ENCODE measurements around the gene SMURF2. TPM values are rescaled to one million over a fixed set of nuclear protein-coding genes. Genes with fewer than 3 reads are reported as not detected.

SMURF2 gene
- total and polyA plus RNA-seq, 10 of the 15 experiments (the other 5 are each of a cell fraction or from before 2014, with no cell fraction given): 2.8 to 13.4 (median 7.5) TPM

DNA sequence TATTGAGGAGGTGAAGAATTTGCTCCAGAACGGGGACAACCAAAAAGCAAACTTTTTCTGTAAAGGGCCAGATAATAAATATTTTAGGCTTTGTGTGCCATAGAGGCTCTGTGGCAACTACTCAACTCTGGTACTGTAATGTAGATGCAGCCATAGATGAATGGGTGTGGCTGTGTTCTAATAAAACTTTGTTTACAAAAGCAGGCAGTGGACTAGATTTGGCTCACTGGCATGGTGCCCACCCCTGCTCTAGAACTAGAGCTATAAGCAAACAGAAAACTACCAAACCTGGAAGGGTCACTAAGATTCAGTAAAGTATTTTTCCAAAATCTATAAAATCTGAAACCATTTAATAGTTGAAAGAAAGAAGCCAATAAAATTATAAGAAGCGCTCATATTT lies 24.6 kb upstream of the SMURF2 start:
- RAD21 ChIA-PET (ENCODE audit: unreplicated experiment): interaction anchor here (1.1 kb wide), 1 partner anchor 268 kb away, joined by 3 read pairs; no protein-coding TSS in a partner anchor
- Histone ChIP-seq H3K4me1 (ENCODE audit: control insufficient read depth, insufficient read depth, low read length) (no peaks in the 10 kb centered on the region), H3K4me2 (ENCODE audit: control insufficient read depth, insufficient read depth) (no peak overlapping the region), H3K36me3 (ENCODE audit: control insufficient read depth in 2 of 2, insufficient read depth in 2 of 2, low read length in 1 of 2) (no peaks in the 10 kb centered on the region), H3K9ac (ENCODE audit: control insufficient read depth, insufficient read depth, low read length) (no peak overlapping the region), H3K27me3 (replicated peaks in 1 of 2; ENCODE audit: control insufficient read depth in 2 of 2, insufficient read depth in 2 of 2, low read length in 1 of 2) (no peaks in the 10 kb centered on the region), H4K20me1 (ENCODE audit: control insufficient read depth, insufficient read depth) (no peaks in the 10 kb centered on the region), H2AFZ (ENCODE audit: control insufficient read depth, low read depth, low read length) (no peak overlapping the region), H3K79me2 (ENCODE audit: control insufficient read depth, insufficient read depth, low read length) (no peaks in the 10 kb centered on the region), H3K4me3 (no peak overlapping the region), H3K27ac (ENCODE audit: control insufficient read depth, insufficient read depth) (no peak overlapping the region), H3K9me3 (replicated peaks; ENCODE audit: control insufficient read depth, insufficient read depth, low read length) (no peaks in the 10 kb centered on the region)
- POLR2A ChIA-PET: no interaction called here
- FAIRE-seq (no peak), DNase-seq (ENCODE audit: low read depth, low spot score) (no peak), ATAC-seq (no peak)
- intact Hi-C loops (cut with micrococcal nuclease; ENCODE audit: unreplicated experiment) (no loop called here), in situ Hi-C loops (cut with MboI) (no loop called here)
- no peak for TF ChIP-seq NFYA (IDR thresholded peaks at IDR 0.05; ENCODE audit: borderline replicate concordance, low read depth, low read length)
- TF ChIP-seq, protein P1, sequence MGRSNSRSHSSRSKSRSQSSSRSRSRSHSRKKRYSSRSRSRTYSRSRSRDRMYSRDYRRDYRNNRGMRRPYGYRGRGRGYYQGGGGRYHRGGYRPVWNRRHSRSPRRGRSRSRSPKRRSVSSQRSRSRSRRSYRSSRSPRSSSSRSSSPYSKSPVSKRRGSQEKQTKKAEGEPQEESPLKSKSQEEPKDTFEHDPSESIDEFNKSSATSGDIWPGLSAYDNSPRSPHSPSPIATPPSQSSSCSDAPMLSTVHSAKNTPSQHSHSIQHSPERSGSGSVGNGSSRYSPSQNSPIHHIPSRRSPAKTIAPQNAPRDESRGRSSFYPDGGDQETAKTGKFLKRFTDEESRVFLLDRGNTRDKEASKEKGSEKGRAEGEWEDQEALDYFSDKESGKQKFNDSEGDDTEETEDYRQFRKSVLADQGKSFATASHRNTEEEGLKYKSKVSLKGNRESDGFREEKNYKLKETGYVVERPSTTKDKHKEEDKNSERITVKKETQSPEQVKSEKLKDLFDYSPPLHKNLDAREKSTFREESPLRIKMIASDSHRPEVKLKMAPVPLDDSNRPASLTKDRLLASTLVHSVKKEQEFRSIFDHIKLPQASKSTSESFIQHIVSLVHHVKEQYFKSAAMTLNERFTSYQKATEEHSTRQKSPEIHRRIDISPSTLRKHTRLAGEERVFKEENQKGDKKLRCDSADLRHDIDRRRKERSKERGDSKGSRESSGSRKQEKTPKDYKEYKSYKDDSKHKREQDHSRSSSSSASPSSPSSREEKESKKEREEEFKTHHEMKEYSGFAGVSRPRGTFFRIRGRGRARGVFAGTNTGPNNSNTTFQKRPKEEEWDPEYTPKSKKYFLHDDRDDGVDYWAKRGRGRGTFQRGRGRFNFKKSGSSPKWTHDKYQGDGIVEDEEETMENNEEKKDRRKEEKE (IDR thresholded peaks at IDR 0.05): no peak
- WGBS (ENCODE audit: insufficient coverage, insufficient replicate concordance, low lambda C conversion rate, missing lambda C conversion rate): 70% methylated on average over 2 of the region's 2 CpGs
- no TSS peak for BruUV-seq (replicated peaks)
- SMC1A ChIA-PET (ENCODE audit: uncharacterized antibody, unreplicated experiment): no interaction called here
- CTCF ChIA-PET: no interaction called here

DNA sequence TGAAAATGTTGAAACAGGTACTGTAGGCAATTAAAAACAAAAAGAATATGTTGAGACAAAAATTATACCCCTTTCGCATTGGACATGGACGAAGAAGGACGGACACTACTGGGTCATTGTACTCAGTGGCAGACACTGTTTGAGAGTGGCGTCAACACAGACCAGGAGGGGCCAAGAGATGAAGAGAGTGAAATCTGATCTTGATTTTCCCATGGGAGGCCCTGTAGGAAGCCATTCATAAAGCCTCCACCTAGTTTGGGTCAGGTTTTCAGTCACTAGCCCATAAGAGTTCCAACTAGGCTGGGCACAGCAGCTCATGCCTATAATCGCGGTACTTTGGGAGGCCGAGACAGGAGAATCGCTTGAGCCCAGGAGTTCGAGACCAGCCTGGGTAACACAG lies 23.6 kb upstream of the SMURF2 start:
- TF ChIP-seq PML (IDR thresholded peaks at IDR 0.05; ENCODE audit: low read length): no peak
- no peak for TF ChIP-seq GATAD2B (conservative IDR thresholded peaks at IDR 0.05; ENCODE audit: low read depth)
- TF ChIP-seq, protein P2, sequence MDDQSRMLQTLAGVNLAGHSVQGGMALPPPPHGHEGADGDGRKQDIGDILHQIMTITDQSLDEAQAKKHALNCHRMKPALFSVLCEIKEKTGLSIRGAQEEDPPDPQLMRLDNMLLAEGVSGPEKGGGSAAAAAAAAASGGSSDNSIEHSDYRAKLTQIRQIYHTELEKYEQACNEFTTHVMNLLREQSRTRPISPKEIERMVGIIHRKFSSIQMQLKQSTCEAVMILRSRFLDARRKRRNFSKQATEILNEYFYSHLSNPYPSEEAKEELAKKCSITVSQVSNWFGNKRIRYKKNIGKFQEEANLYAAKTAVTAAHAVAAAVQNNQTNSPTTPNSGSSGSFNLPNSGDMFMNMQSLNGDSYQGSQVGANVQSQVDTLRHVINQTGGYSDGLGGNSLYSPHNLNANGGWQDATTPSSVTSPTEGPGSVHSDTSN (IDR thresholded peaks at IDR 0.05; ENCODE audit: insufficient replicate concordance, low read depth, low read length): no peak
- no peak for FAIRE-seq
- Histone ChIP-seq H3K27ac (ENCODE audit: control insufficient read depth, insufficient read depth) (no peak overlapping the region), H3K9ac (ENCODE audit: control insufficient read depth, insufficient read depth, low read length) (no peak overlapping the region), H4K20me1 (ENCODE audit: control insufficient read depth, insufficient read depth) (no peaks in the 10 kb centered on the region), H3K4me3 (no peak overlapping the region), H3K27me3 (replicated peaks in 1 of 2; ENCODE audit: control insufficient read depth in 2 of 2, insufficient read depth in 2 of 2, low read length in 1 of 2) (no peaks in the 10 kb centered on the region), H3K79me2 (ENCODE audit: control insufficient read depth, insufficient read depth, low read length) (no peaks in the 10 kb centered on the region), H2AFZ (ENCODE audit: control insufficient read depth, low read depth, low read length) (no peak overlapping the region), H3K9me3 (replicated peaks; ENCODE audit: control insufficient read depth, insufficient read depth, low read length) (no peaks in the 10 kb centered on the region), H3K4me2 (ENCODE audit: control insufficient read depth, insufficient read depth) (no peak overlapping the region), H3K4me1 (ENCODE audit: control insufficient read depth, insufficient read depth, low read length) (no peaks in the 10 kb centered on the region), H3K36me3 (ENCODE audit: control insufficient read depth in 2 of 2, insufficient read depth in 2 of 2, low read length in 1 of 2) (no peaks in the 10 kb centered on the region)
- no TSS peak for BruUV-seq (replicated peaks)
- ChIA-PET POLR2A (interaction anchor here (0.7 kb wide), 1 partner anchor 12 kb away, joined by 3 read pairs; no protein-coding TSS in a partner anchor), RAD21 (ENCODE audit: unreplicated experiment) (interaction anchor here (1.1 kb wide), 1 partner anchor 267 kb away, joined by 3 read pairs; no protein-coding TSS in a partner anchor), SMC1A (ENCODE audit: uncharacterized antibody, unreplicated experiment) (no interaction called here), CTCF (no interaction called here)
- intact Hi-C loops (cut with micrococcal nuclease; ENCODE audit: unreplicated experiment) (no loop called here), in situ Hi-C loops (cut with MboI) (no loop called here)
- WGBS (ENCODE audit: insufficient coverage, insufficient replicate concordance, low lambda C conversion rate, missing lambda C conversion rate): 80% methylated on average over 9 of the region's 9 CpGs
- no peak for ATAC-seq
- DNase-seq (ENCODE audit: low read depth, low spot score): no peak
